H9 (cell line): ENCODE data around the gene FAM124A. TPM values are rescaled to one million over a fixed set of nuclear protein-coding genes. Genes with fewer than 3 reads are reported as not detected.

Source experiments
- DNase-seq: peaks from one replicate; pipeline ENCODE4 v3.0.0-alpha.2; 2017
- H2AFZ ChIP-seq: one replicate; pipeline ENCODE4 v1.6.1; 2013; ENCODE audit warnings: mild to moderate bottlenecking, low read length, control low read depth, moderate library complexity
- H2AK5ac ChIP-seq: 2 replicates; pipeline ENCODE4 v1.6.1; 2013; ENCODE audit warnings: low read length, control low read depth, mixed read lengths; ENCODE audit not compliant: insufficient read length
- H2BK120ac ChIP-seq: one replicate; pipeline ENCODE4 v1.6.1; 2013; ENCODE audit warnings: low read depth, mild to moderate bottlenecking, low read length, control low read depth, inconsistent platforms; ENCODE audit not compliant: poor library complexity, severe bottlenecking
- H2BK12ac ChIP-seq: 2 replicates; pipeline ENCODE4 v1.6.1; 2013; ENCODE audit warnings: low read length, control low read depth, mixed read lengths, low read depth; ENCODE audit not compliant: insufficient read length
- H2BK15ac ChIP-seq: 2 replicates; pipeline ENCODE4 v1.6.1; 2013; ENCODE audit warnings: low read depth, low read length, control low read depth
- H2BK20ac ChIP-seq: one replicate; pipeline ENCODE4 v1.6.1; 2013; ENCODE audit warnings: low read depth, mild to moderate bottlenecking, low read length, control low read depth, inconsistent platforms; ENCODE audit not compliant: poor library complexity, severe bottlenecking
- H2BK5ac ChIP-seq: 2 replicates; pipeline ENCODE4 v1.6.1; 2013; ENCODE audit warnings: low read length, control low read depth, mixed read lengths; ENCODE audit not compliant: insufficient read length
- H3K14ac ChIP-seq: 2 replicates; pipeline ENCODE4 v1.6.1; 2013; ENCODE audit warnings: low read length, control low read depth; ENCODE audit not compliant: insufficient read depth
- H3K18ac ChIP-seq: 2 replicates; pipeline ENCODE4 v1.6.1; 2013; ENCODE audit warnings: low read depth, mild to moderate bottlenecking, mixed read lengths, low read length, control low read depth; ENCODE audit not compliant: insufficient read length
- H3K23ac ChIP-seq: 2 replicates; pipeline ENCODE4 v1.6.1; 2013; ENCODE audit warnings: low read length, control low read depth, mixed read lengths, low read depth; ENCODE audit not compliant: insufficient read length
- H3K23me2 ChIP-seq: 2 replicates; pipeline ENCODE4 v1.6.1; 2013; ENCODE audit warnings: low read depth, mild to moderate bottlenecking, mixed read lengths, low read length, control low read depth; ENCODE audit not compliant: insufficient read length, poor library complexity, severe bottlenecking
- H3K27ac ChIP-seq: 2 replicates; pipeline ENCODE4 v1.5.1; 2013; ENCODE audit warnings: low read length, control low read depth, mixed read lengths, low read depth; ENCODE audit not compliant: insufficient read length
- H3K27me3 ChIP-seq: 2 replicates; pipeline ENCODE4 v1.6.1; 2013; ENCODE audit warnings: low read length, control low read depth, inconsistent platforms; ENCODE audit not compliant: insufficient read depth
- H3K4ac ChIP-seq: 2 replicates; pipeline ENCODE4 v1.6.1; 2013; ENCODE audit warnings: low read depth, mild to moderate bottlenecking, control low read depth, inconsistent platforms, low read length, moderate library complexity
- H3K4me1 ChIP-seq: 2 replicates; pipeline ENCODE4 v1.6.1; 2013; ENCODE audit warnings: low read length, control low read depth, inconsistent platforms; ENCODE audit not compliant: insufficient read depth
- H3K4me2 ChIP-seq: 2 replicates; pipeline ENCODE4 v1.6.1; 2013; ENCODE audit warnings: low read length, control low read depth, mixed read lengths; ENCODE audit not compliant: insufficient read length, insufficient read depth
- H3K56ac ChIP-seq: 2 replicates; pipeline ENCODE4 v1.6.1; 2013; ENCODE audit warnings: low read depth, mild to moderate bottlenecking, mixed read lengths, low read length, control low read depth; ENCODE audit not compliant: insufficient read length
- H3K79me1 ChIP-seq: 2 replicates; pipeline ENCODE4 v1.6.1; 2013; ENCODE audit warnings: low read depth, mild to moderate bottlenecking, moderate library complexity, low read length, control low read depth, inconsistent platforms; ENCODE audit not compliant: insufficient read depth, poor library complexity, severe bottlenecking
- H3K79me2 ChIP-seq: 2 replicates; pipeline ENCODE4 v1.6.1; 2013; ENCODE audit warnings: low read length, control low read depth, inconsistent platforms; ENCODE audit not compliant: insufficient read depth
- H3K9ac ChIP-seq: 2 replicates; pipeline ENCODE4 v1.6.1; 2013; ENCODE audit warnings: low read length, control low read depth, mixed read lengths; ENCODE audit not compliant: insufficient read length; ENCODE audit errors: extremely low read depth
- H3K9me3 ChIP-seq: one replicate; pipeline ENCODE4 v1.6.1; 2013; ENCODE audit warnings: low read depth, low read length, inconsistent platforms; ENCODE audit not compliant: control insufficient read depth
- H3T11ph ChIP-seq: one replicate; pipeline ENCODE4 v1.6.1; 2013; ENCODE audit warnings: mild to moderate bottlenecking, low read length, control low read depth, inconsistent platforms
- H4K20me1 ChIP-seq: one replicate; pipeline ENCODE4 v1.6.1; 2013; ENCODE audit not compliant: control insufficient read depth, insufficient read length, insufficient read depth
- H4K5ac ChIP-seq: 2 replicates; pipeline ENCODE4 v1.6.1; 2013; ENCODE audit warnings: low read depth, mild to moderate bottlenecking, mixed read lengths, low read length, control low read depth; ENCODE audit not compliant: insufficient read length
- H4K8ac ChIP-seq: replicated peaks from 2 replicates; pipeline ENCODE4 v1.6.1; 2013; ENCODE audit warnings: low read length, control low read depth, mixed read lengths, low read depth; ENCODE audit not compliant: insufficient read length
- H4K91ac ChIP-seq: 2 replicates; pipeline ENCODE4 v1.6.1; 2013; ENCODE audit warnings: low read depth, mild to moderate bottlenecking, moderate library complexity, mixed read lengths, low read length, control low read depth; ENCODE audit not compliant: insufficient read length
- H3K27ac Mint-ChIP-seq, 3 experiments: 2 replicates in 2 of 3; 3 replicates in 1 of 3; pipeline ENCODE4 v1.8.0; 2020 to 2021; ENCODE audit warnings: mixed read lengths in 3 of 3, mild to moderate bottlenecking in 1 of 3, moderate library complexity in 1 of 3
- H3K27me3 Mint-ChIP-seq: 2 replicates; pipeline ENCODE4 v1.8.0; 2021; ENCODE audit warnings: low read depth, mild to moderate bottlenecking, moderate library complexity, mixed read lengths
- H3K36me3 Mint-ChIP-seq, 3 experiments: 2 replicates in 2 of 3; 3 replicates in 1 of 3; pipeline ENCODE4 v1.8.0; 2020 to 2021; ENCODE audit warnings: low read depth in 3 of 3, mixed read lengths in 3 of 3; ENCODE audit not compliant: insufficient read depth in 1 of 3
- H3K4me1 Mint-ChIP-seq, 2 experiments: 2 replicates each; pipeline ENCODE4 v1.8.0; 2020; ENCODE audit warnings: mixed read lengths in 2 of 2
- H3K4me3 Mint-ChIP-seq, 2 experiments: 2 replicates in 1 of 2; 3 replicates in 1 of 2; pipeline ENCODE4 v1.8.0; 2020 to 2021; ENCODE audit warnings: mild to moderate bottlenecking in 2 of 2, mixed read lengths in 2 of 2, moderate library complexity in 1 of 2
- H3K9me3 Mint-ChIP-seq, 2 experiments: 2 replicates in 1 of 2; 3 replicates in 1 of 2; pipeline ENCODE4 v1.8.0; 2020; ENCODE audit warnings: mild to moderate bottlenecking in 2 of 2, mixed read lengths in 2 of 2, moderate library complexity in 1 of 2
- WGBS: extraction: QIAGEN DNeasy Blood & Tissue Kit; methylation state at CpG from one replicate; pipeline ENCODE4 v1.1.7; 2013; ENCODE audit warnings: missing lambda C conversion rate, low lambda C conversion rate, mixed read lengths; ENCODE audit not compliant: insufficient read length; ENCODE audit errors: extremely low coverage; 5-methylcytosine and 5-hydroxymethylcytosine counted together
- total RNA-seq: library from RNA; stranded (reverse); gene quantifications from 2 replicates; pipeline ENCODE4 v1.2.1, GENCODE V29; 2021
- TF ChIP-seq, protein P1 (sequence below): fragments of 200-600 bp; sonication (generic); conservative IDR thresholded peaks from 3 replicates; pipeline ENCODE4 v1.8.0; 2021; ENCODE audit warnings: antibody characterized with exemption, mild to moderate bottlenecking

Gene FAM124A
- total RNA-seq, 1 experiment from 2014 or later = 41.9 TPM

DNA sequence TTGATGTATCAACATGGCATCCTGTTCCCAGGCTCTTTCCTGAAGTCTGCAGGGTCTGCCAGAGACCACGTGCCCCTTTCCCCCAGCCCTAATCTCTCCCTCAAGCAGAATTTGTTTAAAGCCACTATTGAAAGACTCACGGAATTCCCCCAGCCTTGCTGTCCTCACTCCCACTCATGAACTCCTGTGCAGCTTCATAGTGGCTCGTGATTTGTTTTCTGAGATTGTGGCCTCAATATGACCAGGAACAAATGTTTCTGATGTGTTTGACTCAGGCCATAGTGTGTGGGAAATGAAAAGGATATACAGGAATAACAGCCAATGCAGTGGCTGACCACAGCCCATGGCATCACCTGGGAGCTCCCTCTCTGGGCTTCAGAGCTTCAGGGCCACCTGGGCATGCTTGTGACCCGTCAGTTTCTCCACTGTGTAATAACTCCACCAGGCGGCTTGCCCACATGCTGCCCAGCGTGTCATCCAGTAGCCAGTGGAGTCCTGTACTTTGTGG is 109.2 kb downstream of the FAM124A start:
- Histone ChIP-seq H4K20me1 (no peaks in the 10 kb centered on the region), H2BK12ac (no peak overlapping the region), H3K79me2 (no peaks in the 10 kb centered on the region), H3K18ac (no peak overlapping the region), H3K27ac (no peak overlapping the region), H4K8ac (no peak overlapping the region), H3K56ac (no peak overlapping the region), H3K14ac (no peak overlapping the region), H3T11ph (no peak overlapping the region), H2BK120ac (no peak overlapping the region), H2AK5ac (no peak overlapping the region), H2BK15ac (no peak overlapping the region), H4K91ac (no peak overlapping the region), H3K9ac (no peak overlapping the region), H3K9me3 (no peaks in the 10 kb centered on the region), H3K79me1 (no peaks in the 10 kb centered on the region), H3K23me2 (no peaks in the 10 kb centered on the region), H2AFZ (no peak overlapping the region), H3K4me1 (no peaks in the 10 kb centered on the region; the same call in 1 of the 2 replicates), H4K5ac (no peak overlapping the region), H3K4me2 (no peak overlapping the region), H3K23ac (no peak overlapping the region), H3K27me3 (no peaks in the 10 kb centered on the region), H3K4ac (no peak overlapping the region), H2BK5ac (no peak overlapping the region), H2BK20ac (no peak overlapping the region)
- Mint-ChIP-seq H3K4me3 (no peak overlapping the region), H3K4me1 (peaks cover 16 to 28% of the 10 kb centered on the region in 2 experiments), H3K27me3 (no peaks in the 10 kb centered on the region), H3K36me3 (no peaks in the 10 kb centered on the region), H3K27ac (no peak overlapping the region), H3K9me3 (no peaks in the 10 kb centered on the region)
- WGBS = no CpG with 5 or more reads among the region's 6 CpGs
- TF ChIP-seq, protein P1, sequence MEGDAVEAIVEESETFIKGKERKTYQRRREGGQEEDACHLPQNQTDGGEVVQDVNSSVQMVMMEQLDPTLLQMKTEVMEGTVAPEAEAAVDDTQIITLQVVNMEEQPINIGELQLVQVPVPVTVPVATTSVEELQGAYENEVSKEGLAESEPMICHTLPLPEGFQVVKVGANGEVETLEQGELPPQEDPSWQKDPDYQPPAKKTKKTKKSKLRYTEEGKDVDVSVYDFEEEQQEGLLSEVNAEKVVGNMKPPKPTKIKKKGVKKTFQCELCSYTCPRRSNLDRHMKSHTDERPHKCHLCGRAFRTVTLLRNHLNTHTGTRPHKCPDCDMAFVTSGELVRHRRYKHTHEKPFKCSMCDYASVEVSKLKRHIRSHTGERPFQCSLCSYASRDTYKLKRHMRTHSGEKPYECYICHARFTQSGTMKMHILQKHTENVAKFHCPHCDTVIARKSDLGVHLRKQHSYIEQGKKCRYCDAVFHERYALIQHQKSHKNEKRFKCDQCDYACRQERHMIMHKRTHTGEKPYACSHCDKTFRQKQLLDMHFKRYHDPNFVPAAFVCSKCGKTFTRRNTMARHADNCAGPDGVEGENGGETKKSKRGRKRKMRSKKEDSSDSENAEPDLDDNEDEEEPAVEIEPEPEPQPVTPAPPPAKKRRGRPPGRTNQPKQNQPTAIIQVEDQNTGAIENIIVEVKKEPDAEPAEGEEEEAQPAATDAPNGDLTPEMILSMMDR = no peak
- DNase-seq = no peak
